ENCODE data around the gene ART5. TPM values are rescaled to one million over a fixed set of nuclear protein-coding genes. Genes with fewer than 3 reads are reported as not detected.

Gene ART5
- polyA plus RNA-seq, 1 donor (not counting 4 experiments of a cell fraction or from before 2014, with no cell fraction given), result not detected

DNA sequence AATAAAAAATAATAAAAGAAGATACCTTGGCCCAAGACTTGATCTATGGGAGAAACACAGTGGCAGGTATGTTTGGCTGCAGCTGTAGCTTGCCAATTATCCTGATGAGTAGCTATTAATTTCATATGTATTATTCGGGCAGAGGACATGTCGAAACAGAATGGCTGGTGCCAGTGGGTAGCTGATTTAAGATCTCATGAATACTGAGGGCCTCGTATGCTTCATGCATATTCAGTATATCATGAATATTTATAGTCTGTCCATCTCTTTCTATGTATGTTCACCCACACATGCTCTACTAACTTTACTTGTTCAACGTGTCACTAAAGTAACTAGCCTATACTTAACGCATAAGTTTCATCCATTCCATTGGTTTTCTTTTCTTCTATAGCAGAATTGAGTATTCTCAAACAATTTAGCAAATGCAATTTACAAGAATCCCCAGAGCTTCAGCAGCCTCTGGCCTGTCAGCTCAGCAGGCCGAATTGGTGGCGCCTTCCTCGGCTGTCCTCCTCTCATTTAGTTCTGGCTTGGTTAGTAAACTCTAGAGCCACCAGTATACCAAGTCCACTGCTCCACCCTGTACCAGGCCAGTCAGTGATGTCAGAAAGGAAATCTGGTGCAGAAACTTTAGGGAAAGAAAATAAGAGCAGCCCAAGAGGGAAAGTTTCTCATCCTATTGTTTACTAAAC, 17.9 kb downstream of the ART5 start:
- FAIRE-seq, result no peak
- TF ChIP-seq, protein P1, sequence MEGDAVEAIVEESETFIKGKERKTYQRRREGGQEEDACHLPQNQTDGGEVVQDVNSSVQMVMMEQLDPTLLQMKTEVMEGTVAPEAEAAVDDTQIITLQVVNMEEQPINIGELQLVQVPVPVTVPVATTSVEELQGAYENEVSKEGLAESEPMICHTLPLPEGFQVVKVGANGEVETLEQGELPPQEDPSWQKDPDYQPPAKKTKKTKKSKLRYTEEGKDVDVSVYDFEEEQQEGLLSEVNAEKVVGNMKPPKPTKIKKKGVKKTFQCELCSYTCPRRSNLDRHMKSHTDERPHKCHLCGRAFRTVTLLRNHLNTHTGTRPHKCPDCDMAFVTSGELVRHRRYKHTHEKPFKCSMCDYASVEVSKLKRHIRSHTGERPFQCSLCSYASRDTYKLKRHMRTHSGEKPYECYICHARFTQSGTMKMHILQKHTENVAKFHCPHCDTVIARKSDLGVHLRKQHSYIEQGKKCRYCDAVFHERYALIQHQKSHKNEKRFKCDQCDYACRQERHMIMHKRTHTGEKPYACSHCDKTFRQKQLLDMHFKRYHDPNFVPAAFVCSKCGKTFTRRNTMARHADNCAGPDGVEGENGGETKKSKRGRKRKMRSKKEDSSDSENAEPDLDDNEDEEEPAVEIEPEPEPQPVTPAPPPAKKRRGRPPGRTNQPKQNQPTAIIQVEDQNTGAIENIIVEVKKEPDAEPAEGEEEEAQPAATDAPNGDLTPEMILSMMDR (optimal IDR thresholded peaks at IDR 0.05 in 1 of 3, IDR thresholded peaks at IDR 0.05 in 1 of 3, conservative IDR thresholded peaks at IDR 0.05 in 1 of 3; ENCODE audit: extremely low read depth in 1 of 3, insufficient read depth in 2 of 3, low read length in 3 of 3), result no peak
- no peak for TF ChIP-seq EZH2 (IDR thresholded peaks at IDR 0.05; ENCODE audit: low read length)
- dilution Hi-C loops (cut with MboI; ENCODE audit: extremely low pct_ligation_motif_present, low sequenced_read_pairs), result no loop called here

DNA sequence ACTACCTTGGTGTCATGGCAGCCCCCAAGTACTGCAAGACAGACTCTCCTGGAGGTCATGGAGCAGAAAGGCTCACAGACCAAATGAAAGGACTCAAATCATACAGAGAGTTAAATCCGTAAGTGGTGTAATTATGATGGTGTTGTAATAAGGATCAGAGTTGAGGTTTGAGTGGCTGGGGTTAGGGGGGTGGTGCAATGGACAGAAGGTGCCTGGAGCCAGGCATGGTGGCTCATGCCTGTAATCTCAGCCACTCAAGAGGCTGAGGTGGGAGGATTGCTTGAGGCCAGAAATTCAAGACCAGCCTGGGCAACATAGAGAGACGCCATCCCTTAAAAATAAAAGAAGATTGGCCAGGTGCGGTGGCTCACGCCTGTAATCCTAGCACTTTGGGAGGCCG, 18.7 kb downstream of the ART5 start:
- Histone ChIP-seq H3K27ac (ENCODE audit: control insufficient read depth, insufficient read depth, low read length) (no peak overlapping the region), H2AFZ (ENCODE audit: control insufficient read depth, low read length) (no peak overlapping the region), H3K9ac (ENCODE audit: control insufficient read depth, extremely low read depth, insufficient read depth, low read length) (no peak overlapping the region), H3K9me3 (ENCODE audit: control insufficient read depth, low read depth, low read length) (no peaks in the 10 kb centered on the region), H3K27me3 (ENCODE audit: control insufficient read depth, extremely low read depth, insufficient read depth, low read length) (peaks cover 4% of the 10 kb centered on the region), H3K79me2 (ENCODE audit: control insufficient read depth, insufficient read depth, low read length) (no peaks in the 10 kb centered on the region), H3K9me1 (ENCODE audit: control insufficient read depth, extremely low read depth, insufficient read depth, low read length) (no peaks in the 10 kb centered on the region), H4K20me1 (ENCODE audit: control insufficient read depth, extremely low read depth, insufficient read depth, low read length) (no peaks in the 10 kb centered on the region), H3K4me1 (ENCODE audit: control insufficient read depth, extremely low read depth, insufficient read depth, low read length) (no peaks in the 10 kb centered on the region), H3K4me3 (ENCODE audit: control insufficient read depth in 2 of 3, extremely low read depth in 1 of 3, insufficient read depth in 2 of 3, low read depth in 1 of 3, low read length in 3 of 3) (no peak overlapping the region), H3K36me3 (ENCODE audit: control insufficient read depth in 2 of 2, extremely low read depth in 1 of 2, insufficient read depth in 2 of 2, low read length in 2 of 2) (no peaks in the 10 kb centered on the region), H3K4me2 (ENCODE audit: control insufficient read depth, extremely low read depth, insufficient read depth, low read depth, low read length) (no peak overlapping the region)
- dilution Hi-C loops (cut with MboI; ENCODE audit: extremely low pct_ligation_motif_present, low sequenced_read_pairs), result no loop called here
- no peak for TF ChIP-seq EZH2 (IDR thresholded peaks at IDR 0.05; ENCODE audit: low read length)
- TF ChIP-seq, protein P1 (optimal IDR thresholded peaks at IDR 0.05 in 1 of 3, IDR thresholded peaks at IDR 0.05 in 1 of 3, conservative IDR thresholded peaks at IDR 0.05 in 1 of 3; ENCODE audit: extremely low read depth in 1 of 3, insufficient read depth in 2 of 3, low read length in 3 of 3), result no peak
- DNase-seq (ENCODE audit: low read depth, low spot score) (no peak), FAIRE-seq (no peak)

More for the DNA sequence above, 17.9 kb downstream of the ART5 start:
- no peaks in the 10 kb centered on the region for H3K79me2 ChIP-seq (ENCODE audit: control insufficient read depth, insufficient read depth, low read length)
- H3K4me1 ChIP-seq (ENCODE audit: control insufficient read depth, extremely low read depth, insufficient read depth, low read length), result no peaks in the 10 kb centered on the region
- no peaks in the 10 kb centered on the region for H3K9me1 ChIP-seq (ENCODE audit: control insufficient read depth, extremely low read depth, insufficient read depth, low read length)
- no peaks in the 10 kb centered on the region for H3K36me3 ChIP-seq (ENCODE audit: control insufficient read depth in 2 of 2, extremely low read depth in 1 of 2, insufficient read depth in 2 of 2, low read length in 2 of 2)
- H4K20me1 ChIP-seq (ENCODE audit: control insufficient read depth, extremely low read depth, insufficient read depth, low read length), result no peaks in the 10 kb centered on the region
- no peak overlapping the region for H3K27ac ChIP-seq (ENCODE audit: control insufficient read depth, insufficient read depth, low read length)
- no peak overlapping the region for H2AFZ ChIP-seq (ENCODE audit: control insufficient read depth, low read length)
- no peak for DNase-seq (ENCODE audit: low read depth, low spot score)
- peaks cover 4% of the 10 kb centered on the region for H3K27me3 ChIP-seq (ENCODE audit: control insufficient read depth, extremely low read depth, insufficient read depth, low read length)
- no peak overlapping the region for H3K4me2 ChIP-seq (ENCODE audit: control insufficient read depth, extremely low read depth, insufficient read depth, low read depth, low read length)
- H3K4me3 ChIP-seq (ENCODE audit: control insufficient read depth in 2 of 3, extremely low read depth in 1 of 3, insufficient read depth in 2 of 3, low read depth in 1 of 3, low read length in 3 of 3), result no peak overlapping the region
- H3K9me3 ChIP-seq (ENCODE audit: control insufficient read depth, low read depth, low read length), result no peaks in the 10 kb centered on the region
- no peak overlapping the region for H3K9ac ChIP-seq (ENCODE audit: control insufficient read depth, extremely low read depth, insufficient read depth, low read length)

All from keratinocyte (primary cell).